GM18507 (cell line): Measurements from ENCODE around the gene PTPMT1.
"Not testable (repeated sequence)": the region's sequence is repeated elsewhere in the genome, so short reads cannot be mapped to it uniquely, and the experiment has no call there.

Experiments used
- DNase-seq: peaks from one replicate; pipeline ENCODE4 v3.0.0; 2011; ENCODE audit warnings: low read depth; ENCODE audit not compliant: insufficient read length; ENCODE audit errors: extremely low spot score
- FAIRE-seq: peaks from 2 replicates; lab custom pipeline; 2011; peaks lifted over from hg19 to GRCh38; lab: Jason Lieb, UNC

Gene PTPMT1, protein sequence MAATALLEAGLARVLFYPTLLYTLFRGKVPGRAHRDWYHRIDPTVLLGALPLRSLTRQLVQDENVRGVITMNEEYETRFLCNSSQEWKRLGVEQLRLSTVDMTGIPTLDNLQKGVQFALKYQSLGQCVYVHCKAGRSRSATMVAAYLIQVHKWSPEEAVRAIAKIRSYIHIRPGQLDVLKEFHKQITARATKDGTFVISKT

DNA sequence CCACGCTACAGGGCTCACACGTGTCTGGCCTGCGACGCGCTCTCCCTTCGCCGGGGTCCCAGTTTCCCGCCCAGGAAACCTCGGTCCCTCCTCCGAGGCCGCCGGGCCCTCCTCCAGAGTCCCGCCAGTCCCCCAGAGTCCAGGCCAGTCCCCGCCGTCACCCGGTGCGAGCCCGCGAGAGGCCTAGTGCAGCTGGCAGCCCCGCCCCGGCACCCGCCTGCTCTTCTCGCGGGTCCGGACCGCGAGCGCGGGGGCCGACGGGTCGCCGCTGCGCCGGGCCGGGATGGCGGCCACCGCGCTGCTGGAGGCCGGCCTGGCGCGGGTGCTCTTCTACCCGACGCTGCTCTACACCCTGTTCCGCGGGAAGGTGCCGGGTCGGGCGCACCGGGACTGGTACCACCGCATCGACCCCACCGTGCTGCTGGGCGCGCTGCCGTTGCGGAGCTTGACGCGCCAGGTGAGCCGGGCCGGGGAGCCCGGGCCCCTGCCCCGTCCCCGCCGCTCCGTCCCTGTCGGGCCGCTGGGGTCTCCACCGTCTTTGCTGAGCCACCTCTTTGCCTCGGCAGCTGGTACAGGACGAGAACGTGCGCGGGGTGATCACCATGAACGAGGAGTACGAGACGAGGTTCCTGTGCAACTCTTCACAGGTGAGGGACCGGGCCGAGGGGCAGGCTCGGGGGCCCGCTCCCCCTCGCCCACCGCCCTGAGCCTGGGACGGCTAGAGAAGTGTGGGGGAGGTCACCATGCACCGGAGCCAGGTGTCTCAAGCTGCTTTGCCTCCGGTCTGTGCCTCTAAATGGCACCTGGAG is at the start of gene PTPMT1:
Gene PTPMT1, plus strand, starts transcription at position 260 of the 809 bp plus-strand sequence. Its CDS starts 24 bp downstream, at position 284.
- peak; percentile 36 for FAIRE-seq
- DNase-seq: peak; percentile 67

DNA sequence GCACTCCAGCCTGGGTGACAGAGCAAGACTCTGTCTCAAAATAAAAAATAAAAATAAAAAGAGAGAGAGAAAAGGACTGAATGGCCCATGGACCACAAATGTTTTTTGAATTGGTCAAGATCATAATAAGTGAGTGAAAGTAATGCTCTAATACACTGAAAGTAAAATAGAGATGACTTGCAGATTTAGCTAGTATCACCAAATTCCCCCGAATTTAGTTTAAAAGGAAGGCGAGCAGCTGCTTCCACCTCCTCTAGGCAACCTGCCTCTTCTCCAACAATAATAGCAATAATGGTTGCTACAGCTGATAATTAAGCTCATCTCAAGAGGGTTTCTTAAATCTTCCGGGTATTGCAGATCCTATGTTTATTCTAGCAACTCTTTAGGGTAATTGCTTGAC is 49.2 kb upstream of the PTPMT1 start:
- DNase-seq: no peak
- FAIRE-seq: no peak

DNA sequence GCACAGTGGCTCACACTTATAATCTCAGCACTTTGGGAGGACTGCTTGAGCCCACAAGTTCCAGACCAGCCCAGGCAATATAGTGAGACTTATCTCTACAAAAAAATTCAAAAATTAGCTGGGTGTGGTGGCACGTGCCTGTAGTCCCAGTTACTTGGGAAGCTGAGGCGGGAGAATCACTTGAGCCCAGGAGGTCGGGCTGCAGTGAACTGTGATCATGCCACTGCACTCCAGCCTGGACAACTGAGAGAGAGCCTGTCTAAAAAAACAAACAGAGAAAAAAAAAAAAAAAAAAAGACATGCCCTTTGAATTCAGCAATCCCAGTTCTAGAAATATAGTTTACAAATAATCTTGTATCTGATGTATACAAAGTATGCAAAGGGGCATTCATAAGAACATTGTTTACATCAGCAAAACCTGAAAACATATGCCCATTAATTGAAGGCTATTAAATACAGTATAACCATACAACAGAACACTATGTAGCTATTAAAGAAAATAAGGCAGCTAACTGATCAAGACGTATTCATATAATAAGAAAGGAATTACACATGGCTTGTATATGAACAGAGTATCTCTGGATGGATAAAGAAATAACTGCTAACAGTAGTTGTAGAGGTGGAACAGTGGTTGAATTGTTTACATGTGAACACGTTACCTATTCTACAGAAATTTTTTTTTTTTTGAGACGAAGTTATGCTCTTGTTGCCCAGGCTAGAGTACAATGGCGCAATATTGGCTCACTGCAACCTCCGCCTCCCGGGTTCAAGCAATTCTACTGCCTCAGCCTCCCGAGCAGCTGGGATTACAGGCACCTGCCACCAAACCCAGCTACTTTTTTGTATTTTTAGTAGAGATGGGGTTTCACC is 48.2 kb upstream of the PTPMT1 start:
- DNase-seq (no peak), FAIRE-seq (no peak)

DNA sequence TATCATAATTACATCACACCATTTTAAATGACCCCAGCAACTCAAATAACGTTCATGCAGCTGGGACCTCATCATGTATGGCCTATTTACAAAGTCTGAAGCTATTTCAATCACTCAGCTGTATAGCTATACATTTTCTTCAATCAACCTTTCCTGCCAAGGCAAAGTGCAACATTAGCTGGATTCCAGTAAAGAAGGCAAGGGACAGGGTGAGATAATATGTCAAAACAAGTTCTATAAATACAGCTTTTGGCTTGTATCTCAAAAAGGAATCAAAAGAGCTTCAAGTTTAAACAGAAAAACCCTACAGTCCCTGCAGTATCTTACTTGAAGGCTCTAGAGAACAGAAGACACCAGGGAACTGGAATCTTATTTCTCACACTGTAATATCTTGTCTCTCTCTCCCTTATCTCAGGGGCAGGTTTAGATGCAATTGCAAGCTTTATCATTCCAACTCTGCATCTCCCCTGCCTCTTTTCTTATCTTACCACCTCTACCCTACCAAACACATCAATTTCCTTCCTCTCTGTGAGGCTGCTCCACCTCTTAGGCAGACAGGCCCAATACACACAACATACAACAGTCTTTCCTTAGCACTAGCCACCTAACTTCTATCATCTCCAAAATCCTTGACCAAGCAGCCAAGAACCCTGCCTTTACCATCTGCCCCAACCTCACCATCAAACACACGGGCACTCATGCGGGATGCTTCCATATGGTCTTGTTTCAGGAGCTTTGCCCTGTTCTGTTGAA is 47.0 kb upstream of the PTPMT1 start:
- FAIRE-seq: no peak
- no peak for DNase-seq

DNA sequence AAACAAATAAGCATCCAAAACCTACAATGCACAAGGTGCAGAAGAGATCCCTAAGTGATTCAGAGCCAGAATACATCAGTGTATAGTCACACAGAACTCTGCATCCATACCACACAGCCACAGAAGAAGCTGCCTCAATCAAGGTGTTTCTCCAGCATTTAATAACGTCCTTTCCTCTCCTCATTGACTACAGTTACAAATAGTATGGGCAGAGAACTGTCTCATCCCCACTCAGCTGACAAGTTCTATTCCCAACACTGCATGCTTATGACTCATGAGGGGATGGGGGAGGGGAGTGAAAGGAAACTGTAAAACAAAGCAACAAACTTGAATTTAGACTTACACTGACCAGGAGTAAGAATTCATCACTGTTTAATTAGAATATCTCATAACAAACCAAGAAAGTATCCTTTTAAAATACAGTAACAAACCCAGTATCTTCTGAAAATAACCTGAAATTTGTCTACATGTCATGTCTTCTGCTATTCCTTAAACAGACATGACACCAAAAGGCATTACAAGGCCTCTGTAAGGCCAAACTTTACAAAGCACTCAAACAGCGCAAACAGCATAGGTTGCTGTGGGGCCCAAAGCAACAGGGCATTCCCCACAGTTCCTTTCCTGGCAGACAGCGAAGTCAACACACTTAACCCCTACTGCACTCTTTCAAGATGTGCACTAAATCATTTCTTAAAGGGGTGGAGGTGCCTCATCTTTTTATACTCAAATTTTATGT is 41.7 kb upstream of the PTPMT1 start:
- DNase-seq (no peak), FAIRE-seq (no peak)

DNA sequence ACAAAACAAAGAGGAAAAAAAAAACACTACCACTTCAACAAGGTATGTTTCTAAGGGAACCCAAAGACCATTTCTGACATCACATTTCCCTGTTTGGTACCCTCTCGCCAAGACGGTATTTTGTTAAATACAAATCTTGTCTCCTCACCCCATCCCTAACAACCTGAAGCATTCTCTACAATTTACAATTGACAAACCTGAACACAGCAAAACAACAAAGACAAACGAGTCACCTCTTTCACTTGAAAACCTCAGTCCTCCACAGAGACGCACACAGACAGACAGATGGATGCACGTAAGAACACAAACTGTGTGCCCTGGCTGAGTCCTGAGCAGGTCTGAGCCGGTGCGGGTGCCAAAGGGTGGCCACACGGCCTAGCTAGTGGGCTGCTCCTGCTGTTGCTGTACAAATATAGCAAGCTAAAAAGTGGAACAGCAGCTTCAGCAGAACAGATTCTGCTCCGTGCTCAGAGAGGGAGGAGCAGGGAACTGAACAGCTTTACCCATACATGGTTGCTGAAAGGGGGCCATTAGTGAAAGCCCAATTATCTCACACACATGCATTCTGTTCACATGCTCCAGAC is 41.0 kb upstream of the PTPMT1 start:
- DNase-seq (no peak), FAIRE-seq (peak; percentile 46)

DNA sequence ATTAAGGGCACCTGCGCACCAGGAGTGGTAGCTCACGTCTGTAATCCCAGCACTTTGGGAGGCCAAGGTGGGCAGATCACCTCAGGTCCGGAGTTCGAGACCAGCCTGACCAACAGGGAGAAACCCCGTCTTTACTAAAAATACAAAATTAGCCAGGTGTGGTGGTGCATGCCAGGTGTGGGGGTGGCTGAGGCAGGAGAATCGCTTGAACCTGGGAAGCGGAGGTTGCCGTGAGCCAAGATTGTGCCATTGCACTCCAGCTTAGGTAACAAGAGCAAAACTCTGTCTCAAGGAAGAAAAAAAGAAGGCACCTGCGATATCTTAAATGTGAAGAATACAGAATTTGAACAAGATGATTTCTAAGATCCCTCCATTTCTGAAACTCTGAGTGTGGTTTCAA is 39.4 kb upstream of the PTPMT1 start:
- DNase-seq, FAIRE-seq: not testable (repeated sequence)

DNA sequence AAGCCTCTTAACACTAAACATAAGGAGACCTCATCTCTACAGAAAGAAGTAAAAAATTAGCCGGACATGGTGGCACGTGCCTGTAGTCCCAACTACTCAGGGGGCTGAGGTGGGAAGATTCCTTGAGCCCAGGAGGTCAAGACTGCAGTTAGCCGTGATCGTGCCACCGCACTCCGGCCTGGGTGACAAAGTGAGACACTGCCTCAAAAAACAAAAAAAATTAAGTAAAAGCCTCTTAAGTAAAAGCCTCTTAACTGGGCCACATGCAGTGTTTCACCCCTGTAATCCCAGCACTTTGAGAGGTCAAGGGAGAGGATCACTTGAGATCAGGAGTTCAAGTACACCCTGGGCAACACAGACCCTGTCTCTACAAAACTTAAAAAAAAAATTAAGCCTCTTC is 38.2 kb upstream of the PTPMT1 start:
- FAIRE-seq: no peak
- DNase-seq: no peak

DNA sequence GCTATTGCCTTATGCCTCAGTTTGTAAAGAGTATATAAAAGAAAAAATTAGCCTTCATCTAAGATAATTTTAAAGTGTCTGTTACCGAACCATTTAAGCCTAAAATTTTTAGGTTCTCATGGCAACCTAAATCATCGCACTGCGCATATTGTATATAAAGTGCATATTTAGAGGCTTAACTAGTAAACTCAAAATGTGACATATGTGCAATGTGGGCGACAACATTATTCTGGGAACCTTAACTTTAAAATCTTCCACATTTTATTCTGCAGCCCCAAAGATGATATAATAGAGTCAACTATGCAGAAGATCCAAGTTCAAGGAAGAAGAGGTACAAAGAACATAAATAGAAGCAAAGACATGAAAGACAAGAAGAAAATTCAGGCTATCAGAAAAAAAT is 35.4 kb upstream of the PTPMT1 start:
- no peak for DNase-seq
- FAIRE-seq: no peak

DNA sequence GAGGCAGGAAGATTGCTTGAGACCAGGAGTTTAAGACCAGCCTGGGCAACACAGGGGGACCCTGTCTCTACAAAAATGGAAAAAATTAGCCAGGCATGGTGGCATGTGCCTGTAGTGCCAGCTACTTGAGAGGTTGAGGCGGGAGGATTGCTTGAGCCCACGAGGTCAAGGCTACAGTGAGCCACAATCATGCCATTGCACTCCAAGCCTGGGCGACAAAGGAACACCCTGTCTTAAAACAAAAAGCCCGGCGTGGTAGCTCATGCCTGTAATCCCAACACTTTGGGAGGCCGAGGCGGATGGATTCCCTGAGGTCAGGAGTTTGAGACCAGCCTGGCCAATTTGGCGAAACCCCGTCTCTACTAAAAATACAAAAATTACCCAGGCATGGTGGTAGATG is 34.7 kb upstream of the PTPMT1 start:
- DNase-seq, FAIRE-seq: not testable (repeated sequence)

DNA sequence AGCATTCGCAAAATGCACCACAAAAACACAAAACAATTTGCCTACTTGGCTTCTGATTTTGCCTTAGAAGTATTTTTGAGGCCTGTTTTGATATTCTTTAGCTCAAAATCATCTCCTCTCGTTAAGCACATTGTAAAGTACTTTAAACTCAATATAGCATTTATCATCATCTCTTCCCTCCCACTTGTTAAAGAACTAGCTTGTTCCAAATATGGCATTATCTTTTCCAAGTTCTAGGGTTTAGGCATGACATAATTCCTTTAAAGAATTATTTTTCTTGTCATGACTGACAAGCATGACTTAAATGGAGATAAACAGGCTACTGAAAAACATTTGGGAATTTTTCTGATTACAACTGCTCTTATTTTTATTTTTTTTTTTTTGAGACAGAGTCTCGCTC is 33.7 kb upstream of the PTPMT1 start:
- FAIRE-seq: no peak

DNA sequence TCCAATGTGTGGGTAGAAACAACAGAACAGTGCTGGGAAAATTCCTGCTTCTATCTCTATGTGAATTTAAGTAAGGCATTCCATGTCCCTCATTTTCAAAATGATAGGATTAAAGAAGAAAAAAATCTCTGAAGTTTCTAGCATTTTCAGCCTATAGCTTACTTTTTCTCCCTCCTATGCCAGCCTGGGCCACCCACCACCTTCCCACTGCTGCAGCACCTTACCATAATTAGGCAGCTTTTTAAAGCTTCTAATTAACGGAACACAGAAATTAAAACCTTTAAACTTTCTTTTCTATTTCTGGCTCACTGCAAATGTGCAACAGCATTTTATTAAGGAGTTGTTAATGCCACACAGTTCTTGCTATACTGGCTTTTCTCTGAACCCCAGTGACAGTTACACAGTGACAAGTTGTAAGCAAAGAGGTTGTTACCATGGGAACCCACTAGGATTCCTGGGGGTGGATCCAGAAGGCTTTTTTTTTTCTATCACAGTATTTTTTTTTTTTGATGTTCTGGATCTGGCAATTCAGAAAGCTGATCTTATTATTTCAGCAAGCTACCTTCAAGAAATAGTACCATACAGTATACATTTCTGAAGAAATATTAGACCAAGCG is 32.7 kb upstream of the PTPMT1 start:
- DNase-seq (no peak), FAIRE-seq (no peak)

More for the DNA sequence above, 33.7 kb upstream of the PTPMT1 start:
- DNase-seq: no peak

DNA sequence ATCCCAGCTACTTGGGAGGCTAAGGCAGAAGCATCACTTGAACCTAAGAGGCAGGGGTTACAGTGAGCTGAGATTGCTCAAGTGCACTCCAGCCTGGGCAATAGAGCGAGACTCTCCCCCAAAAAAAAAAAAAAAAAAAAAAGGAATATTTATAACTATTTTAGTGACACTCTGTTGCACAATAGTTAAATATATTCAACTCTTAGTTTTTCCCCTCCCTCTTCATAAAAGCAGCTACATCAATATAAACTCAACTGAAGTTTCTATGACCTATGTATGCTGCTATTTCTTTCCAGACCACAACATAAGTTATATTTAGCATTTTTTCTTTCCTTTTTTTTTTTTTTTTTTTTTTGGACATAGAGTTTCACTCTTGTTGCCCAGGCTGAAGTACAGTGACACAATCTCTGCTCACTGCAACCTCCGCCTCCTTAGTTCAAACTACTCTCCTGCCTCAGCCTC is 31.7 kb upstream of the PTPMT1 start:
- no peak for FAIRE-seq
- no peak for DNase-seq

DNA sequence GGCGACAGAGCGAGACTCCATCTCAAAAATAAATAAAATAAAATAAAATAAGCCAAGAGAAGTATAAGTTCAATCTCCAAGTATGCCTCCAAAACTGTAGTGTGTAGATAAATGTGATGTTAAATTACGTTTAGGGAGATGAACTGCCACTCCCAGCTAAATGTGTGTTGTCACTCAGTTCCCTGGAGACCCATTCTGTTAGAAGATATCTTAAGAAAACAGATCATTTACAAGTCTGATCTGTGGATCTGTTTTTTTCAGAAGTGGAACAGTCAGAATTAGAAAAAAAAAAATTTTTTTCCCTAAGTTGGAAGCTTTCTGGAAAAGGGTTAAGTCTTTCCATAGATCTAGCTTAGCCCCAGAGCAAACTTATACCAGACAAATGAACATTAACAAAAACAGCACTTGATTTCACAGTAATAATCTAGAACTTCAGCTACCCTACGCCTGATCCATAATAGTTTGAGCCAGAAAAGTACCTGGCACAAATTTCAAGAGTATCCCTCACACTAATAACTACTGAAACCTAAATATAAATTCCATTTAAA is 30.6 kb upstream of the PTPMT1 start:
- DNase-seq: no peak
- FAIRE-seq: no peak

DNA sequence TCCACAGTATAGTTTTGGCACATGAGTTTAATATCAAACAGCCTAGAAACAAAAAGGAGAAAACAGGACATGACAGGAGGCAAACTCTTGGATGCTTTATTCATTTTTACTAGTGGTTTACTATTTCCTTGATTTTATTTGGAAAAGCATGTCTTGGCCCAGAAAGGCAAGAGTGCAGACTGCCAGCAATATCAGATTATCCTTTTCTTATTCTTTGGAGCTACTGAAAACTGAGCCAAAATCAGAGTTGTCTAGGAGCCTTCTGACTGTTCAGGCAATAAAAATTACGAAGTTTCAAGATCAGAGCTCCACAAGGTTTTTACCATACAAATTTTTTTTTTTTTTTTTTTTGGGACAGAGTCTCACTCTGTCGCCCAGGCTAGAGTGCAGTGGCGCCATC is 28.5 kb upstream of the PTPMT1 start:
- FAIRE-seq (no peak), DNase-seq (no peak)

DNA sequence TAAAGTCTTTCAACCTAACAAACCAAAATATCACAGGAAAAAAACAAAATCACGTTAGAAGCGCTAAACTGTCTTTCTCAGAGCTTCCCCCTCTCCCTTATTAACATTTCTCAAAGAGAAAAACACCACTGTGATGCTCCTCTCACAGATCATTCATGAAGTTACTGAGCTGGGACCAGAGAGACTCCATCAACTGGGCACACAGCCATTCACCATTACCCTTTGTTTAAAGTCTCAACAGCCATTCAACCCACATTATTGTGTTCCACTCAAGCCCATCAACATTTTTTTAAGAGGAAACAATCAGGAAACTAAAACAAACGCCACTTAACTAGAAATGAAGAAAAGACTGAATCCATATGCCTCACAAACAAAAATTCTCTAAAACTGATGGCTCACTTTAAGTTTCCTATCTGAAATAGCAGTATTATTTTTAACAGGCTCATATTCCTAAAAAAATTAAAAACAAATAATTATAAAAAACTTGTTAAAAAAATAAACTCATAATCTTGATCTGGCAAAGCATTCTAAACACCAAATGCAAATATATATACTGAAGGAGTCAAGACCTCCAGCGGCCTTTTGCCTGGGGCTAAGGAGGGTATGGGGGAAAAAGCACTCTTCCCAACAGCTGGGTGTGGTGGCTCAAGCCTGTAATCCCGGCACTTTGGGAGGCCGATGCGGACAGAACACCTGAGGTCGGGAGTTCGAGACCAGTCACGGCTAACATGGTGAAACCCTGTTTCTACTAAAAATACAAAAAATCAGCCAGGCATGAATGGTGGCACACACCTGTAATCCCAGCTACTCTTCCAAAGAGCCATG is 26.4 kb upstream of the PTPMT1 start:
- FAIRE-seq (no peak), DNase-seq (no peak)

DNA sequence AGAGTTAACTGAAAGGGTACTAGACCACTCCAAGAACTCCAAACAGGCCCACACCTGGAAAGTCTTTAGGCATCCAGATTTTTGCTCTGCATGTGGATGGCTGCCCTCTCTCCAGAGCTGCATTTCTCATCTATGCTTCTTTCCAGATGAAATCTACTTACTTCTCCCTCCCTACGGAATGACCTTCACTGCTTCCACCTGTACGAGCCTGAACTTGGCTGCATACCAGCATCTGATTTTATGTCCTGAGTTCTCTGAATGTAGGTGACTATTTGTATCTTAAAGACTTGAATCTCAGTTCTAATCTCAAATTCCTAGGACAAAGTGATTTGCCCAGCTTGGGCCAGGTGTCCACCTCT is 25.7 kb upstream of the PTPMT1 start:
- no peak for FAIRE-seq
- DNase-seq: no peak
